CD4-positive, CD25-positive, alpha-beta regulatory T cell (primary cell): ENCODE results near the gene UPK3B. TPM values are rescaled to one million over a fixed set of nuclear protein-coding genes. Genes with fewer than 3 reads are reported as not detected.
"Not testable (repeated sequence)": the region's sequence is repeated elsewhere in the genome, so short reads cannot be mapped to it uniquely, and the experiment has no call there.

Experiments used
- ATAC-seq, 2 donors: fragments of 150-1000 bp; cut with Tn5 transposase; one replicate each; pipeline ENCODE4 v1.10.0; 2021; ENCODE audit warnings: low read depth in 2 of 2, moderate number of reproducible peaks in 2 of 2, moderate library complexity in 1 of 2
- DNase-seq, 3 donors: peaks; one replicate each; pipeline versions ENCODE4 v3.0.0 to v3.0.0-alpha.2; 2012 to 2022; ENCODE audit warnings: mixed read lengths in 1 of 3
- H3K27ac ChIP-seq: one replicate; pipeline ENCODE4 v1.7.0; 2013; ENCODE audit warnings: mild to moderate bottlenecking, low read length; ENCODE audit not compliant: insufficient read depth, poor library complexity, severe bottlenecking
- H3K27me3 ChIP-seq: one replicate; pipeline ENCODE4 v1.7.0; 2013; ENCODE audit warnings: low read length; ENCODE audit not compliant: control insufficient read depth, insufficient read depth
- H3K36me3 ChIP-seq: one replicate; pipeline ENCODE4 v1.7.0; 2013; ENCODE audit warnings: mild to moderate bottlenecking, low read length, moderate library complexity; ENCODE audit not compliant: control insufficient read depth, insufficient read depth
- H3K4me1 ChIP-seq: 2 replicates; pipeline ENCODE4 v1.7.0; 2013; ENCODE audit warnings: mild to moderate bottlenecking, low read length; ENCODE audit not compliant: insufficient read depth, control insufficient read depth, poor library complexity, severe bottlenecking
- H3K4me3 ChIP-seq: one replicate; pipeline ENCODE4 v1.7.0; 2013; ENCODE audit warnings: low read depth, mild to moderate bottlenecking, low read length, moderate library complexity
- H3K9me3 ChIP-seq, 2 experiments: 1 replicate in 1 of 2; 2 replicates in 1 of 2; pipeline ENCODE4 v1.7.0; 2013; ENCODE audit warnings: low read length in 2 of 2, mild to moderate bottlenecking in 1 of 2, moderate library complexity in 1 of 2; ENCODE audit not compliant: control insufficient read depth in 2 of 2
- H3K27ac Mint-ChIP-seq, 3 donors: one replicate each; pipeline ENCODE4 v1.8.0; 2020 to 2022; ENCODE audit warnings: mild to moderate bottlenecking in 3 of 3, mixed read lengths in 3 of 3, moderate library complexity in 2 of 3
- H3K27me3 Mint-ChIP-seq: one replicate; pipeline ENCODE4 v1.8.0; 2022; ENCODE audit warnings: mild to moderate bottlenecking, mixed read lengths
- H3K36me3 Mint-ChIP-seq: one replicate; pipeline ENCODE4 v1.8.0; 2020; ENCODE audit warnings: mixed read lengths
- H3K4me1 Mint-ChIP-seq, 4 donors: one replicate each; pipeline ENCODE4 v1.8.0; 2020 to 2022; ENCODE audit warnings: mixed read lengths in 4 of 4, mild to moderate bottlenecking in 1 of 4
- H3K4me3 Mint-ChIP-seq, 4 donors: one replicate each; pipeline ENCODE4 v1.8.0; 2020 to 2022; ENCODE audit warnings: mild to moderate bottlenecking in 4 of 4, mixed read lengths in 4 of 4, moderate library complexity in 3 of 4
- H3K9me3 Mint-ChIP-seq, 7 donors: one replicate each; pipeline ENCODE4 v1.8.0; 2020 to 2022; ENCODE audit warnings: mixed read lengths in 7 of 7, mild to moderate bottlenecking in 3 of 7, moderate library complexity in 2 of 7
- polyA plus RNA-seq, 4 donors: library from polyadenylated mRNA; unstranded; fragments of 300-500 nt; fragmentation: Illumina TruSeq; gene quantifications; one replicate each; pipeline ENCODE4 v1.2.3, GENCODE V29; 2021
- total RNA-seq: library from RNA; stranded (reverse); gene quantifications from one replicate; pipeline ENCODE4 v1.2.3, GENCODE V29; 2022

UPK3B gene
- total and polyA plus RNA-seq, 5 donors from 2014 or later: 0.17 to 8.4 TPM; not detected in 3

DNA sequence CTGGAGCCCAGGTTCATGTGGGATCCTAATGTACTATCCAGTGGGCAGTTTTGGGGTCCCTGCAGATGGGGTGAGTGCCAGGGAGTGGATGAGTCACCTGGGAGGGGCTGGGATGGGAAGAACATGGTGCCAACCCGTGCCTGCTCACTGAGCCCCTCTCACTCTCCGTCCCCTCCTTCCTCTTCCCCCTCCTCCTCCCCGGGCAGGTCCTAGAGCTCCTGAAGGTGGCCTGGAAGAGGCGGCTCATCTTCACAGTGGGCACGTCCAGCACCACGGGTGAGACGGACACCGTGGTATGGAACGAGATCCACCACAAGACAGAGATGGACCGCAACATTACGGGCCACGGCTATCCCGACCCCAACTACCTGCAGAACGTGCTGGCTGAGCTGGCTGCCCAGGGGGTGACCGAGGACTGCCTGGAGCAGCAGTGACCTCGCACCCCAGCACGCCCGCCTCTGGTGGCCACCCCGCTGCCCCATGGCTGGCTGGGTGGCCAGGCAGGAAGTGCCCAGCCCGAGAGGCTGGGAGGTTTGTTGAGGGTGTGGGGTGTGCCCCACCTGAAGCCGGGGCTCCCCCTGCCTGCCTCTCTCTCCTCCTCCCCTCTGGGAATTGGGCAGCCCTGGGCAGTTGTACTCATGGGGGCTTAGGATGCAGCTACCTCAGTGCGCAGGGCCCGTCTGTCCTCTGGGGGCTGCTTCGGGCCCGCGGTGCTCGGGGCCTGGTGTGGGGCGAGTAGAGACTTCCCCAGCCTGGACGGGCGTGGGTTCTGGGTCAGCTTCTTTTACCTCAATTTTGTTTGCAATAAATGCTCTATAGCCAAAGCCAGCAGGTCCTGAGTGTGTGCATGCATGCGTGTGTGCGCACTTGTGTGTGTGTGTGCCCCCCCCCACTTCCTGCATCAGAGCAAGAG, 4.9 kb upstream of the UPK3B start:
- Mint-ChIP-seq H3K4me3 (no peak overlapping the region), H3K36me3 (no peaks in the 10 kb centered on the region), H3K4me1 (peaks cover 0 to 2% (median 0%) of the 10 kb centered on the region in 4 donors), H3K27me3 (no peaks in the 10 kb centered on the region), H3K9me3 (no peaks in the 10 kb centered on the region), H3K27ac (no peak overlapping the region)
- Histone ChIP-seq H3K36me3 (peaks cover 5% of the 10 kb centered on the region), H3K27ac (no peak overlapping the region), H3K4me1 (no peaks in the 10 kb centered on the region), H3K4me3 (no peak overlapping the region), H3K9me3 (no peaks in the 10 kb centered on the region), H3K27me3 (no peaks in the 10 kb centered on the region)
- DNase-seq (no peak), ATAC-seq (no peak)

GRCh38 chr7:76506081-76506440, 4.3 kb upstream of the UPK3B start:
- no peak for ATAC-seq
- peak overlapping the region in 1 of 3 donors; percentile 56 for H3K27ac Mint-ChIP-seq

DNA sequence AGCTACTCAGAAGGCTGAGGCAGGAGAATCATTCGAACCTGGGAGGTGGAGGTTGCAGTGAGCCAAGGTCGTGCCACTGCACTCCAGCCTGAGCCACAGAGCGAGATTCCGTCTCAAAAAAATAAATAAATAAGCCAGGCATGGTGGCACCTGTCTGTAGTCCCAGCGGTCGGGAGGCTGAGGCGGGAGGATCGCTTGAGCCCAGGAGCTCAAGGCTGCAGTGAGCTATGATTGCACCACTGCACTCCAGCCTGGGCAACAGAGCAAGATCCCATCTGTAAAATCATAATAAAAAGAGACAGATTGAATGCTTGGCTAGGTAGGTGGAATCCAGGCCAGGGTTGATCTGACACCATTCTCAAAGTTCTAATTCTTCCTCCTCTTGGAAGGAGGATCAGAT, 3.7 kb upstream of the UPK3B start:
- not testable (repeated sequence) for H3K4me3 ChIP-seq, H3K27me3 ChIP-seq, H3K27me3 Mint-ChIP-seq, H3K4me1 Mint-ChIP-seq, H3K36me3 Mint-ChIP-seq, H3K36me3 ChIP-seq, DNase-seq, H3K9me3 ChIP-seq, H3K9me3 Mint-ChIP-seq, H3K27ac ChIP-seq, H3K4me1 ChIP-seq, H3K4me3 Mint-ChIP-seq, ATAC-seq
- peak overlapping the region in 2 of 3 donors; percentile 56 to 69 for H3K27ac Mint-ChIP-seq

More at GRCh38 chr7:76506081-76506440, 4.3 kb upstream of the UPK3B start:
- Mint-ChIP-seq H3K36me3 (no peaks in the 10 kb centered on the region), H3K4me3 (no peak overlapping the region), H3K4me1 (peaks cover 0 to 2% (median 0%) of the 10 kb centered on the region in 4 donors), H3K27me3 (no peaks in the 10 kb centered on the region), H3K9me3 (no peaks in the 10 kb centered on the region)
- peaks cover 3% of the 10 kb centered on the region for H3K36me3 ChIP-seq
- no peaks in the 10 kb centered on the region for H3K27me3 ChIP-seq
- no peaks in the 10 kb centered on the region for H3K9me3 ChIP-seq
- no peak overlapping the region for H3K4me3 ChIP-seq
- no peak for DNase-seq
- no peak overlapping the region for H3K27ac ChIP-seq
- no peaks in the 10 kb centered on the region for H3K4me1 ChIP-seq

DNA sequence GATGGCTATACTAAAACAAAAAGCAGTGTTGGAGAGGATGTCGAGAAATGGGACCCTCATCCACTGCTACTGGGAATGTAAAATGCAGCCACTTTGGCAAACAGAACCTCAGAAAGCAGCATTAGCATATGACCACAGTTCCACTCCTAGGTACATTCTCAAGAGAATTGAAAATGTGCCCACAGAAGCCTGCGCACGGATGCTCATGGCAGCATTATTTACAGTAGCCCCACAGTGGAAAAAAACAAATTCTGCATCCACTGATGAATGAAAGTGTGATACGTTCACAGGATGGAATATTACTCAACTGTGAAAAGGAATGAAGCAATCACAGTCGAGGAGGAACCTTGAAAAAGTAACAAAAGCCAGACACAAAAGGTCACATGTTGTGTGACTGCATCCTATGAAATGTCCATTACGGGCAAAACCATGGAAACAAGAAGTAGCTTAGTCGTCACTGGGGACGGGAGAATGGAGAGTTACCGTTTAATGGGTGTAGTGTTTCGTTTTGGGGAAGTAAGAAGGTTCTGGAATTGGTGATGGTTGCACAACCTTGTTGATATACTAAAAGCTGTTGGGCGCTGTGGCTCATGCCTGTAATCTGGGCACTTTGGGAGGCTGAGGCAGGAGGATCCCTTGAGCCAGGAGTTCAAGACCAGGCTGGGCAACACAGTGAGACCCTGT, 2.5 kb upstream of the UPK3B start:
- H3K4me3 ChIP-seq: no peak overlapping the region
- no peaks in the 10 kb centered on the region for H3K27me3 ChIP-seq
- H3K4me1 ChIP-seq: no peaks in the 10 kb centered on the region
- H3K9me3 ChIP-seq: no peaks in the 10 kb centered on the region
- Mint-ChIP-seq H3K9me3 (no peaks in the 10 kb centered on the region), H3K4me3 (no peak overlapping the region), H3K27ac (no peak overlapping the region), H3K4me1 (peaks cover 0 to 2% (median 0%) of the 10 kb centered on the region in 4 donors), H3K27me3 (no peaks in the 10 kb centered on the region), H3K36me3 (no peaks in the 10 kb centered on the region)
- H3K27ac ChIP-seq: no peak overlapping the region
- DNase-seq (no peak), ATAC-seq (no peak)
- H3K36me3 ChIP-seq: no peaks in the 10 kb centered on the region

DNA sequence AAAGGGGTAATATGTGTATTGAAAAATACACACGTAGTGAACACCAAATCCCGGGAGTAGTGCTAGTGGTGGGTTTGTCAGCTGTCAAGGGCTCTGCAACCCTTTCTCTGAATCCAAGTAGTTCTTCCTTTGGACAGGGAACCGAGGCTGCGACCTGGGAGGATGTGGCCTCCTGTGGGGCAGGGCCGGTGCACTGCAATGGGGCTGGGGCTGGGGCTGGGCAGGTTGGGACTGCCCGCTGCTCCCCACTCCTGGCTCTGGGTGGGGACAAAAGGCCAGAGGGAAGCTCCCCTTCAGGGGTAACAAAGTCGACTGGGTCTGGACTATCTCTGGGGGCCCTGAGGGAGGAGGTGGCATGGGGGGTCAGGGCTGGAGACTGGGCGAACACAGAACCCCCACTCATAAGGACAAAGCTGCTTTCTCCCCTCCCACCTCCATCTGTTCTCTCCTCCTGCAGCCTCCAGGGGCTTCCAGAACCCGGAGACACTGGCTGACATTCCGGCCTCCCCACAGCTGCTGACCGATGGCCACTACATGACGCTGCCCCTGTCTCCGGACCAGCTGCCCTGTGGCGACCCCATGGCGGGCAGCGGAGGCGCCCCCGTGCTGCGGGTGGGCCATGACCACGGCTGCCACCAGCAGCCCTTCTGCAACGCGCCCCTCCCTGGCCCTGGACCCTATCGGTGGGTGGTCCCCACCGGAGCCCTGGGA, 1.0 kb downstream of the UPK3B start:
- not testable (repeated sequence) for H3K4me1 Mint-ChIP-seq, H3K27ac Mint-ChIP-seq, H3K36me3 Mint-ChIP-seq, H3K4me1 ChIP-seq, H3K9me3 Mint-ChIP-seq, ATAC-seq, H3K27ac ChIP-seq, H3K9me3 ChIP-seq, H3K4me3 ChIP-seq, DNase-seq, H3K4me3 Mint-ChIP-seq, H3K27me3 Mint-ChIP-seq, H3K36me3 ChIP-seq, H3K27me3 ChIP-seq

GRCh38 chr7:76511911-76512885, 1.8 kb downstream of the UPK3B start:
- not testable (repeated sequence) for H3K9me3 ChIP-seq, H3K27ac Mint-ChIP-seq, H3K36me3 Mint-ChIP-seq, H3K36me3 ChIP-seq, H3K4me1 Mint-ChIP-seq, H3K9me3 Mint-ChIP-seq, H3K27me3 ChIP-seq, H3K27me3 Mint-ChIP-seq, H3K4me3 Mint-ChIP-seq, H3K27ac ChIP-seq, H3K4me1 ChIP-seq, DNase-seq, H3K4me3 ChIP-seq, ATAC-seq
